AG09309 (cell line): ENCODE results near the gene GPR137.
"Not testable (repeated sequence)": the region's sequence is repeated elsewhere in the genome, so short reads cannot be mapped to it uniquely, and the experiment has no call there.

ENCODE experiments used
- DNase-seq: peaks from one replicate; pipeline ENCODE4 v3.0.0-alpha.2; 2010; ENCODE audit warnings: low read depth
- H3K4me3 ChIP-seq: 2 replicates; pipeline ENCODE4 v1.5.1; 2011; ENCODE audit warnings: mild to moderate bottlenecking, low read depth, low read length, moderate library complexity; ENCODE audit not compliant: control insufficient read depth
- TF ChIP-seq, protein P1 (sequence below): IDR thresholded peaks from 2 replicates; pipeline ENCODE4 v1.5.1; 2011; ENCODE audit warnings: mild to moderate bottlenecking, low read depth, low read length, inconsistent platforms; ENCODE audit not compliant: insufficient read depth, control insufficient read depth; ENCODE audit errors: missing control alignments

The GPR137 gene

DNA sequence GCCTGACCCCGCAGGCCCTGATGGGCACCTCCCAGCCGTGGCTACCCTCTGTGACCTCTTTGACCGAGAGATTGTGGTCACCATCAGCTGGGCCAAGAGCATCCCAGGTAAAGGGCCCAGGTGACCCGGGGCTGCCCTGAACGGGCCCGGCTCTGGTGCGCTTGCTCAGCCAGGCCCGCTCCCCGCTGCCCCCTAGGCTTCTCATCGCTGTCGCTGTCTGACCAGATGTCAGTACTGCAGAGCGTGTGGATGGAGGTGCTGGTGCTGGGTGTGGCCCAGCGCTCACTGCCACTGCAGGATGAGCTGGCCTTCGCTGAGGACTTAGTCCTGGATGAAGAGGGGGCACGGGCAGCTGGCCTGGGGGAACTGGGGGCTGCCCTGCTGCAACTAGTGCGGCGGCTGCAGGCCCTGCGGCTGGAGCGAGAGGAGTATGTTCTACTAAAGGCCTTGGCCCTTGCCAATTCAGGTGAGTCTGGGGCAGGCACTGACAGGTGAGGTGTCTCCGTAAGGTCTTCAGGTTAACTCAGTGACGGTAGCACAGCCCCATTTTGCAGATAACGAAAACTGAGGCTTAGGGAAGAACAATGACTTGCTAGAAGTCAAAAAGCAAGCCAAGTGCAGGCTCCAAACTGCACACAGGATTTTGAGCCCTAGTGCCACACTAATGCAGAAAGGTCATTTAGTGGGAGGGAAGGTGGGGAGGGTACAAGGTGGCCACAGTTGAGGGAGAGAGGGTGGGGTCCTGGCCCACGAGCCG is 29.3 kb downstream of the GPR137 start:
- no peak for DNase-seq
- TF ChIP-seq, protein P1, sequence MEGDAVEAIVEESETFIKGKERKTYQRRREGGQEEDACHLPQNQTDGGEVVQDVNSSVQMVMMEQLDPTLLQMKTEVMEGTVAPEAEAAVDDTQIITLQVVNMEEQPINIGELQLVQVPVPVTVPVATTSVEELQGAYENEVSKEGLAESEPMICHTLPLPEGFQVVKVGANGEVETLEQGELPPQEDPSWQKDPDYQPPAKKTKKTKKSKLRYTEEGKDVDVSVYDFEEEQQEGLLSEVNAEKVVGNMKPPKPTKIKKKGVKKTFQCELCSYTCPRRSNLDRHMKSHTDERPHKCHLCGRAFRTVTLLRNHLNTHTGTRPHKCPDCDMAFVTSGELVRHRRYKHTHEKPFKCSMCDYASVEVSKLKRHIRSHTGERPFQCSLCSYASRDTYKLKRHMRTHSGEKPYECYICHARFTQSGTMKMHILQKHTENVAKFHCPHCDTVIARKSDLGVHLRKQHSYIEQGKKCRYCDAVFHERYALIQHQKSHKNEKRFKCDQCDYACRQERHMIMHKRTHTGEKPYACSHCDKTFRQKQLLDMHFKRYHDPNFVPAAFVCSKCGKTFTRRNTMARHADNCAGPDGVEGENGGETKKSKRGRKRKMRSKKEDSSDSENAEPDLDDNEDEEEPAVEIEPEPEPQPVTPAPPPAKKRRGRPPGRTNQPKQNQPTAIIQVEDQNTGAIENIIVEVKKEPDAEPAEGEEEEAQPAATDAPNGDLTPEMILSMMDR: no peak
- no peak overlapping the region for H3K4me3 ChIP-seq

DNA sequence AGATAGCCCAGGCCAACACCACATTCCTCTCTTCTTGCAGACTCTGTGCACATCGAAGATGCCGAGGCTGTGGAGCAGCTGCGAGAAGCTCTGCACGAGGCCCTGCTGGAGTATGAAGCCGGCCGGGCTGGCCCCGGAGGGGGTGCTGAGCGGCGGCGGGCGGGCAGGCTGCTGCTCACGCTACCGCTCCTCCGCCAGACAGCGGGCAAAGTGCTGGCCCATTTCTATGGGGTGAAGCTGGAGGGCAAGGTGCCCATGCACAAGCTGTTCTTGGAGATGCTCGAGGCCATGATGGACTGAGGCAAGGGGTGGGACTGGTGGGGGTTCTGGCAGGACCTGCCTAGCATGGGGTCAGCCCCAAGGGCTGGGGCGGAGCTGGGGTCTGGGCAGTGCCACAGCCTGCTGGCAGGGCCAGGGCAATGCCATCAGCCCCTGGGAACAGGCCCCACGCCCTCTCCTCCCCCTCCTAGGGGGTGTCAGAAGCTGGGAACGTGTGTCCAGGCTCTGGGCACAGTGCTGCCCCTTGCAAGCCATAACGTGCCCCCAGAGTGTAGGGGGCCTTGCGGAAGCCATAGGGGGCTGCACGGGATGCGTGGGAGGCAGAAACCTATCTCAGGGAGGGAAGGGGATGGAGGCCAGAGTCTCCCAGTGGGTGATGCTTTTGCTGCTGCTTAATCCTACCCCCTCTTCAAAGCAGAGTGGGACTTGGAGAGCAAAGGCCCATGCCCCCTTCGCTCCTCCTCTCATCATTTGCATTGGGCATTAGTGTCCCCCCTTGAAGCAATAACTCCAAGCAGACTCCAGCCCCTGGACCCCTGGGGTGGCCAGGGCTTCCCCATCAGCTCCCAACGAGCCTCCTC is 30.2 kb downstream of the GPR137 start:
- H3K4me3 ChIP-seq, DNase-seq: not testable (repeated sequence)

DNA sequence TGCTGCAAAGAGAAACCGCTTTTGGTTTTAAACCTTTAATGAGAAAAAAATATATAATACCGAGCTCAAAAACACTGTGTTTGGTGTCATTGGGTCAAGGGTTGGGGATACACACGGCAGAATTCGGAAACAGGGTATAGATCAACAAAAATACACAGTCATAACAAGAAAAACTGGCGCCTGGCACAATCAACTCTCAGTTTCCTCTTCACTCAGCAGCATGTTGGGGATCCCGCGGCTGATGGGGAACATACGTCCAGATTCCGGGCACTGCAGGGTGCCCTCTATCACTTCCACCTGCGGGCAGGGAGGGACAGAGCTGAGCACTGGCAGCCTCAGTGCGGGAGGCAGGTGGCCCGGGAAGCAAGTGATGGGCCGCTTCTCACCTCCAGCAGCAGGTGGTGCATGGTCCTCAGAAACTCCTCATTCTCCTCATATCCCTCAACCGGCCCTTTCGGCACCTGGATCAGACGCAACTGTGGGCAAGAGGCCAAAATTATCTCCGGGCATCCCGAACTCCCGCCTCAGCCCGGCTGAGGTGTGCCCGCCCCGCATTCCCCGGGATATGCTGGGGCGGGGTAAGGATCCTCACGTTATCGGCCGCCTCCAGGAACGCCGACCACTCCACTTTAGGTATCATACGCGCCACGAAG is 31.1 kb downstream of the GPR137 start:
- peak overlapping the region; percentile 62 for H3K4me3 ChIP-seq
- TF ChIP-seq, protein P1: no peak
- no peak for DNase-seq

DNA sequence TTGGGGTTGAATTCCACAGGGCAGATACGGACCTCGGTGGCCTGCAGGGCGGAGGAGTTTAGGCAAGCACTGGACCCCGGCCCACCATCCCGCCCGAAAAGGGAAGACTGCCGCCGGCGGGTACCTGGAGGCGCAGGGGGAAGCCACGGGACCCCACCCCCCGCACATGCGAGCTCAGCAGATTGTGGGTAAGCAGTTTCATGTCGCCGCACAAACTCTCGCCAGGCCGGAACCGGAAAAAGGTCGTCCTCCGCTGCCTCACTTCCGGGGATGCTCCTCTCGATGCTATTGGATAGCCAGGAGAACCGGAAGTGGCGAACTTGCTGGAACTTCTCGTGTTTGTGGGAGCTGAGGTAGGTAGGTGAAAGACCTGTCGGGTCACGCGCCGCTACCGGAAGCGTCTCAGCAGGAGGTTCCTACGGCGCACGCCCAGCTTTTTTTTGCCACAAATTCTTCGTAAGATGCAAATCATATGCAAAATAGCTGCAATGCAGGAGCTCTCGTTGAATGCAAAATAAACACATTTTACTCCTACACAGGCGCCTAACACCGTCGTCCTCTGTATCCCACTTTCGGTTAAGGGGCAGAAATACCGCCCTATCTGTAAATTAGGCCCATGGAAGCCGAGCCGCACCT is 31.8 kb downstream of the GPR137 start, which contains the start of gene TRMT112:
Gene TRMT112 (minus strand): TSS at position 235 of the 636 bp plus-strand sequence. CDS start 33 bp downstream, at position 202.
- peak within 1 kb of the TSS; percentile 62 for H3K4me3 ChIP-seq
- TF ChIP-seq, protein P1: no peak
- peak; percentile 92 for DNase-seq

DNA sequence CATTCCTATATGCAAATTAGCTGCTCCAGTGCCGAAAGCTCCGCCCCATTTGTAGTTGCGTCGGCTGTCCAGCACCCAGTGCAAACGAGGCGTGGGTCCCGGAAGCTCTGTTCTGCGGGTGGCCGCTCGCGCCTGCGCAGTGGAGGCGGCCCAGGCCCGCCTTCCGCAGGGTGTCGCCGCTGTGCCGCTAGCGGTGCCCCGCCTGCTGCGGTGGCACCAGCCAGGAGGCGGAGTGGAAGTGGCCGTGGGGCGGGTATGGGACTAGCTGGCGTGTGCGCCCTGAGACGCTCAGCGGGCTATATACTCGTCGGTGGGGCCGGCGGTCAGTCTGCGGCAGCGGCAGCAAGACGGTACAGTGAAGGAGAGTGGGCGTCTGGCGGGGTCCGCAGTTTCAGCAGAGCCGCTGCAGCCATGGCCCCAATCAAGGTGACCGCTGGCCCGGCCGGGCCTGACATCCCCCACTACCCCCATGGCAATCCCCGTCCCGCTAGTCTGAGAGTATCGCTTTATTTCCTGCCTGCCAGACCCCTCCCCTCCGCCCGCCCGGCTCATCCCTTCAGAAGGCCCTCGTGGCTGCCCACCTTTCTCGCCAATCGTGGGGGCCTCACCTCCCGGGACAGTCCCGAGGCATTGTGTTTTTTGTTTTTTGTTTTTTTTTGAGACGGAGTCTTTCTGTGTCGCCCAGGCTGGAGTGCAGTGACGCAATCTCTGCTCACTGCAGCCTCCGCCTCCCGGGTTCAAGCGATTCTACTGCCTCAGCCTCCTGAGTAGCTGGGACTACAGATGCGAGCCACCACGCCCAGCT is 32.5 kb downstream of the GPR137 start, which contains the start of gene PRDX5:
Gene PRDX5 (plus strand): TSS at position 161 of the 805 bp plus-strand sequence. CDS start 95 bp downstream, at position 256.
- TF ChIP-seq, protein P1: no peak
- peak within 1 kb of the TSS; percentile 62 for H3K4me3 ChIP-seq
- peak; percentile 83 for DNase-seq

DNA sequence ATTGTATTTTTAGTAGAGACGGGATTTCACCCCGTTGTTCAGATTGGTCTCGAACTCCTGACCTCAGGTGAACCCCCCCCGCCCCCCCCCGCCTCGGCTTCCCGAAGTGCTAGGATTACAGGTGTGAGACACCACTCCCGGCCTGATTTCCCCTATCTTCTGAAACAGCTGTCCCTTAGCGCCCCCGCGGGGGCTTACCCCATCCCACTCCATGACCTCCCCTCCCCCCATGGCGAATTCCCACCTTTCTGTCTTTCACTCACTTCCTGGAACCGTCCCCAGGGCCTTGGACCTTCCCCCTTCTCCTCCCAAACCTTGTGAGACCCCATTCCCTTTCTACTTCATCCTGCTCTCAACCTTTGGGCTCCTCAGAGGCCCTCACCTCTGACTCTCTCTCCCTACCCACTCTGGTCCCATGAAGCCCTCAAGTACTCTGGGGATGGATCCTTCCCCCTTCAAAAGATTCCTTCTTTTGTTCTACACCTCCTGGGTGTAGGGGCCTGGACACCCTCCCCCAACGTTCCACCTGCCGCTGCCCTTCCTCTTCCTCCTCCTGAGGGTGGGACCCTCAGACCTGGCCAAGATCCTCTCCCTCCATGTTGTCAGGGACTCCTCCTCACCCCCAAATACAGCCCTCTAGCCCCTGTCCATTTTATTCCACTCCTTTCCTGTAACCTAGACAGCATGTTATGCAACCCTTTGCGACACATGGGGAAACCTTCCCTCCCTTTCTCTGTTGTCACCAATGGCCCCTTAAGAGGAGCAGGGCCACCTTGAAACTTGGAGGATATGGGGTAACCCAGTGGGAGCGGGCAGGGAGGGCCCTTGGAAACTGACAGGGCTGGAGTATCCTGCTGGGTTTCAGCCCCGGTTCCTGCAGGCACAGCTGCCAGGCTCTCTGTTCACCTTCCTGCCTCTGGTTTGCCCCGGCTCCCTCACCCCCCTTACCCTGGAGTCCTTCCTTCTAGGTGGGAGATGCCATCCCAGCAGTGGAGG is 33.4 kb downstream of the GPR137 start:
- DNase-seq: no peak
- H3K4me3 ChIP-seq: peak overlapping the region; percentile 62
- TF ChIP-seq, protein P1: no peak
